ENCODE results near the gene FTL.
A peak's percentile ranks its signal among the peaks of the same experiment; 100 is the strongest.

The FTL gene

DNA sequence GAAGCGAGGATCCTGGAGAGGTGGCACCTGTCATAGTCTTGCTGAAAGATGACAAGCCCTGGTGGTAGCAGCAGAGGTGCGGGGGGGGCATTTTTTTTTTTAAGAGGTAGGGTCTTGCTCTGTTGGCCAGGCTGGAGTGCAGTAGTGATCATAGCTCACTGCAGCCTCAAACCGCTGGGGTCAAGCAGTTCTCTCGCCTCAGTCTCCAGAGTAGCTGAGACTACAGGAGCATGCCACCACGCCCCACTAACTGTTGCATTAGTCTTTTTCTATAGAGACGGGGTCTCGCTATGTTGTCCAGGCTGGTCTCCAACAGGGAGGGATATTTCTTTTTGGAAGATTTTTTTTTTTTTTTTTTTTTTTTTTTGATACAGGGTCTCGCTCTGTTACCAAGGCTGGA is 7.1 kb upstream of the FTL start:
- Histone ChIP-seq H3K27me3 (ENCODE audit: low read depth, low read length) (no peaks in the 10 kb centered on the region), H3K9me3 (ENCODE audit: insufficient read depth, low read length) (no peaks in the 10 kb centered on the region), H3K36me3 (replicated peaks; ENCODE audit: low read depth, low read length) (peaks cover 8% of the 10 kb centered on the region), H3K4me1 (ENCODE audit: low read length) (peaks cover 26% of the 10 kb centered on the region), H3K9ac (ENCODE audit: low read length) (no peak overlapping the region), H2AFZ (ENCODE audit: low read depth, low read length) (no peak overlapping the region), H3K4me3 (ENCODE audit: low read length) (no peak overlapping the region), H3K27ac (ENCODE audit: low read length) (no peak overlapping the region), H4K20me1 (ENCODE audit: insufficient read depth, low read length) (no peaks in the 10 kb centered on the region), H3K4me2 (ENCODE audit: low read length) (no peak overlapping the region), H3K79me2 (ENCODE audit: low read length) (peaks cover 17% of the 10 kb centered on the region)
- TF ChIP-seq, protein P1, sequence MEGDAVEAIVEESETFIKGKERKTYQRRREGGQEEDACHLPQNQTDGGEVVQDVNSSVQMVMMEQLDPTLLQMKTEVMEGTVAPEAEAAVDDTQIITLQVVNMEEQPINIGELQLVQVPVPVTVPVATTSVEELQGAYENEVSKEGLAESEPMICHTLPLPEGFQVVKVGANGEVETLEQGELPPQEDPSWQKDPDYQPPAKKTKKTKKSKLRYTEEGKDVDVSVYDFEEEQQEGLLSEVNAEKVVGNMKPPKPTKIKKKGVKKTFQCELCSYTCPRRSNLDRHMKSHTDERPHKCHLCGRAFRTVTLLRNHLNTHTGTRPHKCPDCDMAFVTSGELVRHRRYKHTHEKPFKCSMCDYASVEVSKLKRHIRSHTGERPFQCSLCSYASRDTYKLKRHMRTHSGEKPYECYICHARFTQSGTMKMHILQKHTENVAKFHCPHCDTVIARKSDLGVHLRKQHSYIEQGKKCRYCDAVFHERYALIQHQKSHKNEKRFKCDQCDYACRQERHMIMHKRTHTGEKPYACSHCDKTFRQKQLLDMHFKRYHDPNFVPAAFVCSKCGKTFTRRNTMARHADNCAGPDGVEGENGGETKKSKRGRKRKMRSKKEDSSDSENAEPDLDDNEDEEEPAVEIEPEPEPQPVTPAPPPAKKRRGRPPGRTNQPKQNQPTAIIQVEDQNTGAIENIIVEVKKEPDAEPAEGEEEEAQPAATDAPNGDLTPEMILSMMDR (IDR thresholded peaks at IDR 0.05; ENCODE audit: low read depth, low read length): no peak
- TF ChIP-seq EZH2phosphoT487 (IDR thresholded peaks at IDR 0.05; ENCODE audit: low read depth): no peak

DNA sequence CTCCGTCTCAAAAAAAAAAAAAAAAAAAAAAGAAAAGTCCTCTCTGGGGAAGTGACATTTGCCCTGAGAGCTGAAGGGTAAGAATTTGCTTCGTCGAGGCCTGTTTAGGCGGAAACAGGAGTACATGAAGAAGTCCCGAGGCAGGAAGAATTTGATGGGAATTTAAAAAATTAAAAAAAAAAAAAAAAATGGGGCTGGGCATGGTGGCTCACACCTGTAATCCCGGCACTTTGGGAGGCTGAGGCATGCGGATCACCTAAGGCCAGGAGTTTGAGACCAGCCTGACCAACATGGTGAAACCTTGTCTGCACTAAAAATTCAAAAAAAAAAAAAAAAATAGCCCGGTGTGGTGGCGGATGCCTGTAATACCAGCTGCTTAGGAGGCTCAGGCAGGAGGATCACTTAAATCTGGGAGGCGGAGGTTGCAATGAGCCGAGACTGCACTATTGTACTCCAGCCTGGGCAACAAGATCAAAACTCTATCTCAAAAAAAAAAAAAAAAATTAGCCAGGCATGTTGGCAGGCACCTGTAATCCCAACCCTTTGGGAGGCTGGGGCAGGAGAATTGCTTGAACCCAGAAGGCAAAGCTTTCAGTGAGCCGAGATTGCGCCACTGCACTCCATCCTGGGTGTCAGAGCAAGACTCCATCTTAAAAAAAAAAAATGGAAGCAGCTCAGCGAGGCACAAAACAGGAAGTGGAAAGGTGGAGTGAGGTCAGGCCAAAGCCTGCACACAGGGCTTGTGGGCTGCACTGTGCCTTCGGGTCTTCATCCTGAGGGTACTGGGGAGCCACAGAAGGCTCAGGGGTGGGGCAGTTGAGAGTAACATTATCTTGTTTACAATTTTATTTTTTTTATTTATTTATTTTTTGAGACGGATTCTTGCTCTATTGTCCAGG is 5.5 kb upstream of the FTL start:
- no peak overlapping the region for H3K27ac ChIP-seq (ENCODE audit: low read length)

DNA sequence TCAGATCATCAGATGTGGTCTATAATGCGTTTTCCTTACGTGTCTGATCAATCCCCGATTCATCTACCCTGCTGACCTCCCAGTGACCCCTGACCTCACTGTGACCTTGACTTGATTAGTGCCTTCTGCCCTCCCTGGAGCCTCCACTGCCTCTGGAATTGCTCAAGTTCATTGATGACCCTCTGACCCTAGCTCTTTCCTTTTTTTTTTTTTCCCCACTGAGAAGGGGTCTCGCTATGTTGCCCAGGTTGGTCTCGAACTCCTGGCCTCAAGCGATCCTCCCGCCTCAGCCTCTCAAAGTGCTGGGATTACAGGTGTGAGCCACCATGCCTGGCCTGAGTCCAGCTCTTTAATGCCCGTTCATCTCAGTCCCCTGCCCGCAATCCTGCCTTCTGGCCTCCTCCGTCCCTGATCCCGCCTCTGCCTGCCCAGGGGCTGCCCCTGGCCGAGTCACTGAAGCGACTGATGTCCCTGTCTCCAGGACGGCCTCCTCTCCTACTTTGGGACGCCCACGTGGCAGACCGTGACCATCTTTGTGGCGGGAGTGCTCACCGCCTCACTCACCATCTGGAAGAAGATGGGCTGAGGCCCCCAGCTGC is 4.0 kb upstream of the FTL start:
- Histone ChIP-seq H3K27me3 (ENCODE audit: low read depth, low read length) (no peaks in the 10 kb centered on the region), H3K79me2 (ENCODE audit: low read length) (peaks cover 22% of the 10 kb centered on the region), H3K27ac (ENCODE audit: low read length) (no peak overlapping the region), H3K9ac (ENCODE audit: low read length) (no peak overlapping the region), H3K4me1 (ENCODE audit: low read length) (peaks cover 32% of the 10 kb centered on the region), H3K4me2 (ENCODE audit: low read length) (no peak overlapping the region), H3K4me3 (ENCODE audit: low read length) (no peak overlapping the region), H4K20me1 (ENCODE audit: insufficient read depth, low read length) (peaks cover 7% of the 10 kb centered on the region), H2AFZ (ENCODE audit: low read depth, low read length) (no peak overlapping the region), H3K9me3 (ENCODE audit: insufficient read depth, low read length) (no peaks in the 10 kb centered on the region), H3K36me3 (replicated peaks; ENCODE audit: low read depth, low read length) (peaks cover 10% of the 10 kb centered on the region)
- TF ChIP-seq, protein P1 (IDR thresholded peaks at IDR 0.05; ENCODE audit: low read depth, low read length): no peak
- no peak for TF ChIP-seq EZH2phosphoT487 (IDR thresholded peaks at IDR 0.05; ENCODE audit: low read depth)

More for the DNA sequence above, 5.5 kb upstream of the FTL start:
- Histone ChIP-seq H3K4me2 (ENCODE audit: low read length) (no peak overlapping the region), H3K9ac (ENCODE audit: low read length) (no peak overlapping the region), H3K4me3 (ENCODE audit: low read length) (no peak overlapping the region), H3K27me3 (ENCODE audit: low read depth, low read length) (no peaks in the 10 kb centered on the region), H4K20me1 (ENCODE audit: insufficient read depth, low read length) (no peaks in the 10 kb centered on the region), H3K79me2 (ENCODE audit: low read length) (peaks cover 24% of the 10 kb centered on the region), H3K36me3 (replicated peaks; ENCODE audit: low read depth, low read length) (peaks cover 8% of the 10 kb centered on the region), H3K4me1 (ENCODE audit: low read length) (peaks cover 39% of the 10 kb centered on the region), H3K9me3 (ENCODE audit: insufficient read depth, low read length) (no peaks in the 10 kb centered on the region), H2AFZ (ENCODE audit: low read depth, low read length) (no peak overlapping the region)
- TF ChIP-seq, protein P1 (IDR thresholded peaks at IDR 0.05; ENCODE audit: low read depth, low read length): no peak
- no peak for TF ChIP-seq EZH2phosphoT487 (IDR thresholded peaks at IDR 0.05; ENCODE audit: low read depth)

- no peak overlapping the region for H2AFZ ChIP-seq (ENCODE audit: low read depth, low read length)
- peak overlapping the region; percentile 96 for H3K27ac ChIP-seq (ENCODE audit: low read length)
- peaks cover 36% of the 10 kb centered on the region for H3K4me1 ChIP-seq (ENCODE audit: low read length)
- peaks cover 24% of the 10 kb centered on the region for H3K79me2 ChIP-seq (ENCODE audit: low read length)
- H3K4me3 ChIP-seq (ENCODE audit: low read length): no peak overlapping the region
- peak overlapping the region; percentile 98; the same call in 1 of the 2 replicates for H3K4me2 ChIP-seq (ENCODE audit: low read length)
- peak overlapping the region; percentile 97; the same call in 1 of the 2 replicates for H3K9ac ChIP-seq (ENCODE audit: low read length)
- H3K36me3 ChIP-seq (replicated peaks; ENCODE audit: low read depth, low read length): peaks cover 13% of the 10 kb centered on the region
- peaks cover 12% of the 10 kb centered on the region for H4K20me1 ChIP-seq (ENCODE audit: insufficient read depth, low read length)
- TF ChIP-seq, protein P1 (IDR thresholded peaks at IDR 0.05; ENCODE audit: low read depth, low read length): no peak
- TF ChIP-seq EZH2phosphoT487 (IDR thresholded peaks at IDR 0.05; ENCODE audit: low read depth): no peak
- no peaks in the 10 kb centered on the region for H3K27me3 ChIP-seq (ENCODE audit: low read depth, low read length)
- H3K9me3 ChIP-seq (ENCODE audit: insufficient read depth, low read length): no peaks in the 10 kb centered on the region
Observed at GRCh38 chr19:48961673-48962028, 3.5 kb upstream of the FTL start.
